Panc1 (cell line): ENCODE data around the gene GTF2A2. TPM values are rescaled to one million over a fixed set of nuclear protein-coding genes. Genes with fewer than 3 reads are reported as not detected.
A peak's percentile ranks its signal among the peaks of the same experiment; 100 is the strongest.

Source experiments
- ATAC-seq: fragments of 200-7000 bp; cut with Tn5 transposase; 2 replicates; pipeline ENCODE4 v1.9.1; 2020; ENCODE audit warnings: mild to moderate bottlenecking, moderate library complexity
- BruUV-seq: library from RNA; stranded (reverse); fragments of 400-500 nt; replicated peaks from 2 replicates; lab custom pipeline; 2021; lab: Mats Ljungman, UMichigan
- CTCF ChIA-PET: fragments of 300-600 bp; sonication (Branson Sonifier 250); formaldehyde crosslinking; loops from one replicate; lab custom pipeline; 2022; ENCODE audit warnings: antibody characterized with exemption; lab: Charles Lee
- POLR2A ChIA-PET: fragments of 300-600 bp; sonication (Branson Sonifier 250); formaldehyde crosslinking; loops from one replicate; lab custom pipeline; 2022; ENCODE audit warnings: antibody characterized with exemption; lab: Charles Lee
- DNase-seq: peaks from one replicate; pipeline ENCODE4 v3.0.0-alpha.2; 2010; ENCODE audit warnings: low read depth, low spot score
- H3K27ac ChIP-seq: 2 replicates; pipeline ENCODE4 v1.5.1; 2011; ENCODE audit warnings: mild to moderate bottlenecking, low read length, inconsistent platforms
- H3K27me3 ChIP-seq: fragments of 200-500 bp; sonication (Bioruptor generic); 2 replicates; pipeline ENCODE4 v1.6.0; 2014; ENCODE audit warnings: low read length, inconsistent platforms; ENCODE audit not compliant: control insufficient read depth, insufficient read depth
- H3K36me3 ChIP-seq: fragments of 200-500 bp; sonication (Bioruptor generic); 2 replicates; pipeline ENCODE4 v1.5.1; 2014; ENCODE audit warnings: inconsistent platforms, mild to moderate bottlenecking, low read length, moderate library complexity; ENCODE audit not compliant: control insufficient read depth, insufficient read depth
- H3K4me1 ChIP-seq: 2 replicates; pipeline ENCODE4 v1.5.1; 2011; ENCODE audit warnings: inconsistent platforms, mild to moderate bottlenecking, low read length, moderate library complexity; ENCODE audit not compliant: control insufficient read depth, insufficient read depth
- H3K4me3 ChIP-seq, 2 experiments: 2 replicates each; pipeline ENCODE4 v1.5.1; 2011 to 2012; ENCODE audit warnings: low read depth in 2 of 2, low read length in 2 of 2, mild to moderate bottlenecking in 2 of 2, inconsistent platforms in 1 of 2, moderate library complexity in 1 of 2
- H3K9me3 ChIP-seq: fragments of 200-500 bp; sonication (Bioruptor generic); 2 replicates; pipeline ENCODE4 v1.5.1; 2014; ENCODE audit warnings: low read depth, mild to moderate bottlenecking, inconsistent platforms, low read length, moderate library complexity; ENCODE audit not compliant: control insufficient read depth, insufficient read depth
- POLR2AphosphoS5 ChIP-seq: IDR thresholded peaks from 2 replicates; pipeline ENCODE4 v1.6.1; 2012; ENCODE audit warnings: mild to moderate bottlenecking, low read depth, low read length, moderate library complexity
- REST ChIP-seq, 2 experiments: IDR thresholded peaks; 2 replicates each; pipeline ENCODE4 v1.6.1; 2011 to 2012; ENCODE audit warnings: low read depth in 2 of 2, control low read depth in 1 of 2, low read length in 1 of 2, mild to moderate bottlenecking in 1 of 2, moderate library complexity in 1 of 2; ENCODE audit not compliant: insufficient read depth in 1 of 2
- SIN3A ChIP-seq: IDR thresholded peaks from 2 replicates; pipeline ENCODE4 v1.6.1; 2012; ENCODE audit warnings: low read depth, mild to moderate bottlenecking, low read length, moderate library complexity, borderline replicate concordance; ENCODE audit not compliant: insufficient read depth
- TCF7L2 ChIP-seq: IDR thresholded peaks from 2 replicates; pipeline ENCODE4 v1.6.1; 2011; ENCODE audit warnings: mild to moderate bottlenecking, low read depth, low read length, inconsistent platforms
- in situ Hi-C: cut with HindIII; loops from 2 replicates; pipeline ENCODE4 v1.10.0; 2016; ENCODE audit warnings: low sequenced_read_pairs, low pct_unique_long_range_greater_than_20kb
- intact Hi-C: fragments of 100-400 bp; cut with micrococcal nuclease; formaldehyde crosslinking; loops from one replicate; pipeline ENCODE4 v1.10.0; 2022; ENCODE audit not compliant: unreplicated experiment
- total RNA-seq: library from RNA; stranded (reverse); gene quantifications from one replicate; pipeline ENCODE4 v1.2.1, GENCODE V29; 2021; ENCODE audit not compliant: unreplicated experiment
- TF ChIP-seq, protein P1 (sequence below): fragments of 450-650 bp; IDR thresholded peaks from 2 replicates; pipeline ENCODE4 v1.5.1; 2017; ENCODE audit warnings: mild to moderate bottlenecking

GTF2A2 gene
- total RNA-seq, 1 experiment from 2014 or later, result 234 TPM

GRCh38 chr15:59678172-59678571 is 20.9 kb upstream of the GTF2A2 start:
- TF ChIP-seq SIN3A (no peak), POLR2AphosphoS5 (no peak), REST (IDR thresholded peaks at IDR 0.05; ENCODE audit: insufficient read depth in 1 of 2, low read depth in 2 of 2, low read length in 1 of 2) (no peak), TCF7L2 (no peak)
- TF ChIP-seq, protein P1, sequence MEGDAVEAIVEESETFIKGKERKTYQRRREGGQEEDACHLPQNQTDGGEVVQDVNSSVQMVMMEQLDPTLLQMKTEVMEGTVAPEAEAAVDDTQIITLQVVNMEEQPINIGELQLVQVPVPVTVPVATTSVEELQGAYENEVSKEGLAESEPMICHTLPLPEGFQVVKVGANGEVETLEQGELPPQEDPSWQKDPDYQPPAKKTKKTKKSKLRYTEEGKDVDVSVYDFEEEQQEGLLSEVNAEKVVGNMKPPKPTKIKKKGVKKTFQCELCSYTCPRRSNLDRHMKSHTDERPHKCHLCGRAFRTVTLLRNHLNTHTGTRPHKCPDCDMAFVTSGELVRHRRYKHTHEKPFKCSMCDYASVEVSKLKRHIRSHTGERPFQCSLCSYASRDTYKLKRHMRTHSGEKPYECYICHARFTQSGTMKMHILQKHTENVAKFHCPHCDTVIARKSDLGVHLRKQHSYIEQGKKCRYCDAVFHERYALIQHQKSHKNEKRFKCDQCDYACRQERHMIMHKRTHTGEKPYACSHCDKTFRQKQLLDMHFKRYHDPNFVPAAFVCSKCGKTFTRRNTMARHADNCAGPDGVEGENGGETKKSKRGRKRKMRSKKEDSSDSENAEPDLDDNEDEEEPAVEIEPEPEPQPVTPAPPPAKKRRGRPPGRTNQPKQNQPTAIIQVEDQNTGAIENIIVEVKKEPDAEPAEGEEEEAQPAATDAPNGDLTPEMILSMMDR, result no peak
- ChIA-PET CTCF (no interaction called here), POLR2A (no interaction called here)
- Histone ChIP-seq H3K36me3 (peaks cover 46% of the 10 kb centered on the region), H3K4me1 (no peaks in the 10 kb centered on the region), H3K9me3 (no peaks in the 10 kb centered on the region), H3K27me3 (no peaks in the 10 kb centered on the region), H3K27ac (no peak overlapping the region), H3K4me3 (no peak overlapping the region)
- DNase-seq, result no peak
- in situ Hi-C loops (no loop called here), intact Hi-C loops (no loop called here)
- no peak for ATAC-seq
- TSS peak; percentile 8 for BruUV-seq

DNA sequence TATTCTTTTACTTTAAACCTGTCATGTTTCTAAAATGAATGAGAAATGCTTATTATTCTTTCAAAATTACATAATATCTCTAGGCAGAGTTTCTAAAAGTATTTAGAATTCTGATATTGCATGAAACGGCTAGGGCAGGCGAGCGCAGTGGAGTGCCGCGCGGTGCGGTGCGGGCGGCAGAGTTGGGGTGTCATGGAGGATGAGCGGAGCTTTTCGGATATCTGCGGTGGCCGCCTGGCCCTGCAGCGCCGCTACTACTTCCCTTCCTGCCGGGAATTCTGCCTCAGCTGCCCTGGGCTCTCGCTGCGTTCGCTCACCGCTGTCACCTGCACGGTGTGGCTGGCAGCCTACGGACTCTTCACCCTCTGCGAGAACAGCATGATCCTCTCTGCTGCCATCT is 19.2 kb upstream of the GTF2A2 start:
- no peaks in the 10 kb centered on the region for H3K27me3 ChIP-seq
- no peak overlapping the region for H3K4me3 ChIP-seq
- POLR2A ChIA-PET, result no interaction called here
- TF ChIP-seq REST (IDR thresholded peaks at IDR 0.05; ENCODE audit: insufficient read depth in 1 of 2, low read depth in 2 of 2, low read length in 1 of 2) (no peak), POLR2AphosphoS5 (no peak), SIN3A (no peak), TCF7L2 (no peak)
- TF ChIP-seq, protein P1, result no peak
- CTCF ChIA-PET, result no interaction called here
- in situ Hi-C loops, result no loop called here
- H3K4me1 ChIP-seq, result no peaks in the 10 kb centered on the region
- ATAC-seq (no peak), DNase-seq (no peak)
- BruUV-seq, result no TSS peak
- H3K9me3 ChIP-seq, result no peaks in the 10 kb centered on the region
- H3K27ac ChIP-seq, result no peak overlapping the region
- intact Hi-C loops, result no loop called here
- H3K36me3 ChIP-seq, result peaks cover 52% of the 10 kb centered on the region
